ENCODE measurements around the gene GOLGA1.
"Not testable (repeated sequence)": the region's sequence is repeated elsewhere in the genome, so short reads cannot be mapped to it uniquely, and the experiment has no call there.

GOLGA1 gene

GRCh38 chr9:124940894-124941678 lies at the start of gene GOLGA1:
Gene GOLGA1 (minus strand): TSS chr9:124941083. CDS start chr9:124938711, 2,372 bp downstream.
- peak; percentile 89 to 90 for DNase-seq

GRCh38 chr9:124983698-124984097 lies 42.8 kb upstream of the GOLGA1 start:
- no peak for DNase-seq

GRCh38 chr9:124980431-124980830 lies 39.5 kb upstream of the GOLGA1 start:
- DNase-seq: no peak

- no peak for DNase-seq
Measured at GRCh38 chr9:124975131-124975530, 34.2 kb upstream of the GOLGA1 start.

GRCh38 chr9:124973807-124974206 lies 32.9 kb upstream of the GOLGA1 start:
- DNase-seq: no peak

GRCh38 chr9:124972241-124972770 lies 31.4 kb upstream of the GOLGA1 start:
- DNase-seq: no peak

- DNase-seq: no peak
Measured at GRCh38 chr9:124969401-124969800, 28.5 kb upstream of the GOLGA1 start.

GRCh38 chr9:124968238-124968637 lies 27.4 kb upstream of the GOLGA1 start:
- no peak for DNase-seq

GRCh38 chr9:124965775-124966568 lies 25.1 kb upstream of the GOLGA1 start:
- DNase-seq: not testable (repeated sequence)

GRCh38 chr9:124964604-124965003 lies 23.7 kb upstream of the GOLGA1 start:
- no peak for DNase-seq

GRCh38 chr9:124964056-124964455 lies 23.2 kb upstream of the GOLGA1 start:
- DNase-seq: no peak

- no peak for DNase-seq
Measured at GRCh38 chr9:124960409-124960752, 19.5 kb upstream of the GOLGA1 start.

GRCh38 chr9:124959671-124960408 lies 19.0 kb upstream of the GOLGA1 start:
- not testable (repeated sequence) for DNase-seq

- no peak for DNase-seq
Measured at GRCh38 chr9:124954255-124954654, 13.4 kb upstream of the GOLGA1 start.

- no peak for DNase-seq
Measured at GRCh38 chr9:124950050-124950718, 9.3 kb upstream of the GOLGA1 start.

GRCh38 chr9:124949387-124949786 lies 8.5 kb upstream of the GOLGA1 start:
- no peak for DNase-seq

- DNase-seq: no peak
Measured at GRCh38 chr9:124947727-124948391, 7.0 kb upstream of the GOLGA1 start.

- DNase-seq: no peak
Measured at GRCh38 chr9:124946167-124946566, 5.3 kb upstream of the GOLGA1 start.

- DNase-seq: peak; percentile 50 to 52
Measured at GRCh38 chr9:124941679-124942561, 1.0 kb upstream of the GOLGA1 start.

- DNase-seq: no peak
Measured at GRCh38 chr9:124940521-124940893, 376 bp downstream of the GOLGA1 start.

- DNase-seq: no peak
Measured at GRCh38 chr9:124939944-124940343, 939 bp downstream of the GOLGA1 start.
